ENCODE measurements around the gene C2orf68. TPM values are rescaled to one million over a fixed set of nuclear protein-coding genes. Genes with fewer than 3 reads are reported as not detected.
"Not testable (repeated sequence)": the region's sequence is repeated elsewhere in the genome, so short reads cannot be mapped to it uniquely, and the experiment has no call there.

The C2orf68 gene
- total RNA-seq, 1 experiment from 2014 or later: 40.0 TPM

GRCh38 chr2:85631316-85631715 lies 19.4 kb upstream of the C2orf68 start:
- no peak for DNase-seq (ENCODE audit: low spot score)

GRCh38 chr2:85628658-85629057 lies 16.8 kb upstream of the C2orf68 start:
- DNase-seq (ENCODE audit: low spot score): no peak

- DNase-seq (ENCODE audit: low spot score): no peak
Measured at GRCh38 chr2:85623991-85624390, 12.1 kb upstream of the C2orf68 start.

- no peak for DNase-seq (ENCODE audit: low spot score)
Measured at GRCh38 chr2:85621338-85621737, 9.5 kb upstream of the C2orf68 start.

GRCh38 chr2:85619617-85620016 lies 7.8 kb upstream of the C2orf68 start:
- DNase-seq (ENCODE audit: low spot score): no peak

- not testable (repeated sequence) for DNase-seq (ENCODE audit: low spot score)
Measured at GRCh38 chr2:85617723-85618122, 5.9 kb upstream of the C2orf68 start.

- DNase-seq (ENCODE audit: low spot score): no peak
Measured at GRCh38 chr2:85615413-85615728, 3.5 kb upstream of the C2orf68 start.

GRCh38 chr2:85614757-85615156 lies 2.9 kb upstream of the C2orf68 start:
- not testable (repeated sequence) for DNase-seq (ENCODE audit: low spot score)

GRCh38 chr2:85613717-85614515 lies 2.0 kb upstream of the C2orf68 start:
- no peak for DNase-seq (ENCODE audit: low spot score)

- DNase-seq (ENCODE audit: low spot score): no peak
Measured at GRCh38 chr2:85611217-85611704, 605 bp downstream of the C2orf68 start.

- DNase-seq (ENCODE audit: low spot score): no peak
Measured at GRCh38 chr2:85607268-85608215, 4.3 kb downstream of the C2orf68 start.

- no peak for DNase-seq (ENCODE audit: low spot score)
Measured at GRCh38 chr2:85606116-85606455, 5.8 kb downstream of the C2orf68 start.

- DNase-seq (ENCODE audit: low spot score): no peak
Measured at GRCh38 chr2:85605406-85606115, 6.3 kb downstream of the C2orf68 start.

GRCh38 chr2:85604568-85605339 lies 7.1 kb downstream of the C2orf68 start:
- DNase-seq (ENCODE audit: low spot score): no peak

GRCh38 chr2:85604133-85604444 lies 7.8 kb downstream of the C2orf68 start:
- DNase-seq (ENCODE audit: low spot score): not testable (repeated sequence)

GRCh38 chr2:85602476-85603234 lies 9.2 kb downstream of the C2orf68 start, which contains the start of gene TMEM150A:
Gene TMEM150A (minus strand): TSS chr2:85602698. CDS start chr2:85601948, 750 bp downstream.
- DNase-seq (ENCODE audit: low spot score): peak; percentile 91

GRCh38 chr2:85601771-85602475 lies 9.9 kb downstream of the C2orf68 start:
- DNase-seq (ENCODE audit: low spot score): peak; percentile 18

GRCh38 chr2:85600951-85601770 lies 10.7 kb downstream of the C2orf68 start:
- DNase-seq (ENCODE audit: low spot score): no peak

GRCh38 chr2:85600235-85600575 lies 11.7 kb downstream of the C2orf68 start:
- DNase-seq (ENCODE audit: low spot score): no peak

All from HT-29 (cell line).